Panc1 (cell line): Measurements from ENCODE around the gene NFKB2. TPM values are rescaled to one million over a fixed set of nuclear protein-coding genes. Genes with fewer than 3 reads are reported as not detected.

Source experiments
- ATAC-seq: fragments of 200-7000 bp; cut with Tn5 transposase; 2 replicates; pipeline ENCODE4 v1.9.1; 2020; ENCODE audit warnings: mild to moderate bottlenecking, moderate library complexity
- BruUV-seq: library from RNA; stranded (reverse); fragments of 400-500 nt; replicated peaks from 2 replicates; lab custom pipeline; 2021; lab: Mats Ljungman, UMichigan
- CTCF ChIA-PET: fragments of 300-600 bp; sonication (Branson Sonifier 250); formaldehyde crosslinking; loops from one replicate; lab custom pipeline; 2022; ENCODE audit warnings: antibody characterized with exemption; lab: Charles Lee
- POLR2A ChIA-PET: fragments of 300-600 bp; sonication (Branson Sonifier 250); formaldehyde crosslinking; loops from one replicate; lab custom pipeline; 2022; ENCODE audit warnings: antibody characterized with exemption; lab: Charles Lee
- DNase-seq: peaks from one replicate; pipeline ENCODE4 v3.0.0-alpha.2; 2010; ENCODE audit warnings: low read depth, low spot score
- H3K27ac ChIP-seq: 2 replicates; pipeline ENCODE4 v1.5.1; 2011; ENCODE audit warnings: mild to moderate bottlenecking, low read length, inconsistent platforms
- H3K27me3 ChIP-seq: fragments of 200-500 bp; sonication (Bioruptor generic); 2 replicates; pipeline ENCODE4 v1.6.0; 2014; ENCODE audit warnings: low read length, inconsistent platforms; ENCODE audit not compliant: control insufficient read depth, insufficient read depth
- H3K36me3 ChIP-seq: fragments of 200-500 bp; sonication (Bioruptor generic); 2 replicates; pipeline ENCODE4 v1.5.1; 2014; ENCODE audit warnings: inconsistent platforms, mild to moderate bottlenecking, low read length, moderate library complexity; ENCODE audit not compliant: control insufficient read depth, insufficient read depth
- H3K4me1 ChIP-seq: 2 replicates; pipeline ENCODE4 v1.5.1; 2011; ENCODE audit warnings: inconsistent platforms, mild to moderate bottlenecking, low read length, moderate library complexity; ENCODE audit not compliant: control insufficient read depth, insufficient read depth
- H3K4me3 ChIP-seq, 2 experiments: 2 replicates each; pipeline ENCODE4 v1.5.1; 2011 to 2012; ENCODE audit warnings: low read depth in 2 of 2, low read length in 2 of 2, mild to moderate bottlenecking in 2 of 2, inconsistent platforms in 1 of 2, moderate library complexity in 1 of 2
- H3K9me3 ChIP-seq: fragments of 200-500 bp; sonication (Bioruptor generic); 2 replicates; pipeline ENCODE4 v1.5.1; 2014; ENCODE audit warnings: low read depth, mild to moderate bottlenecking, inconsistent platforms, low read length, moderate library complexity; ENCODE audit not compliant: control insufficient read depth, insufficient read depth
- POLR2AphosphoS5 ChIP-seq: IDR thresholded peaks from 2 replicates; pipeline ENCODE4 v1.6.1; 2012; ENCODE audit warnings: mild to moderate bottlenecking, low read depth, low read length, moderate library complexity
- SIN3A ChIP-seq: IDR thresholded peaks from 2 replicates; pipeline ENCODE4 v1.6.1; 2012; ENCODE audit warnings: low read depth, mild to moderate bottlenecking, low read length, moderate library complexity, borderline replicate concordance; ENCODE audit not compliant: insufficient read depth
- TCF7L2 ChIP-seq: IDR thresholded peaks from 2 replicates; pipeline ENCODE4 v1.6.1; 2011; ENCODE audit warnings: mild to moderate bottlenecking, low read depth, low read length, inconsistent platforms
- in situ Hi-C: cut with HindIII; loops from 2 replicates; pipeline ENCODE4 v1.10.0; 2016; ENCODE audit warnings: low sequenced_read_pairs, low pct_unique_long_range_greater_than_20kb
- intact Hi-C: fragments of 100-400 bp; cut with micrococcal nuclease; formaldehyde crosslinking; loops from one replicate; pipeline ENCODE4 v1.10.0; 2022; ENCODE audit not compliant: unreplicated experiment
- total RNA-seq: library from RNA; stranded (reverse); gene quantifications from one replicate; pipeline ENCODE4 v1.2.1, GENCODE V29; 2021; ENCODE audit not compliant: unreplicated experiment
- TF ChIP-seq, protein P1 (sequence below): fragments of 450-650 bp; IDR thresholded peaks from 2 replicates; pipeline ENCODE4 v1.5.1; 2017; ENCODE audit warnings: mild to moderate bottlenecking
- TF ChIP-seq, protein P2 (sequence below), 2 experiments: IDR thresholded peaks; 2 replicates each; pipeline ENCODE4 v1.6.1; 2011 to 2012; ENCODE audit warnings: low read depth in 2 of 2, control low read depth in 1 of 2, low read length in 1 of 2, mild to moderate bottlenecking in 1 of 2, moderate library complexity in 1 of 2; ENCODE audit not compliant: insufficient read depth in 1 of 2

The NFKB2 gene
- total RNA-seq, 1 experiment from 2014 or later = 105 TPM

DNA sequence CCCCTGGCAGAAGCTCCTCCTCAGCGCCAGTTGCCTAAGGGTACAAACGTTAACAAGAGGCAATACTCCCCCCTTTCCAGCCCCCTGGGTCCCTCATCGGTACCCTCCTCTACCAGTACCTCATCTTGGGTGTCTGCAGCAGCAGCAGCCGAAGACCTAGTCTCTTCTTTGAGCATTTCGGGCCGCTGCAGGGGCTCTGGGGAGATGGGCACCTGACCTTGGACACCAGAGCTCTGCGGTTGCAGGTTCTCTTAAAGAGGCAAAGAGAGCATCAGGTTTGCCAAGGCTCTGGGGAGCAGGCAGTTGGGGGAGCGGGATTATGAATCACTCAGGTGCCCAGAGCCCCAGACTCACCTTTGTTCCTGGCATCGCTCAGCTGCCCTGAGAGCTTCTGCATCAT is 28.6 kb downstream of the NFKB2 start:
- Histone ChIP-seq H3K9me3 (no peaks in the 10 kb centered on the region), H3K27me3 (no peaks in the 10 kb centered on the region), H3K36me3 (peaks cover 9% of the 10 kb centered on the region; the same call in 1 of the 2 replicates), H3K4me1 (peaks cover 11% of the 10 kb centered on the region), H3K4me3 (no peak overlapping the region), H3K27ac (no peak overlapping the region)
- in situ Hi-C loops = no loop called here
- ATAC-seq (no peak), DNase-seq (no peak)
- ChIA-PET POLR2A (no interaction called here), CTCF (no interaction called here)
- TF ChIP-seq POLR2AphosphoS5 (no peak), SIN3A (no peak), TCF7L2 (no peak)
- TF ChIP-seq, protein P1, sequence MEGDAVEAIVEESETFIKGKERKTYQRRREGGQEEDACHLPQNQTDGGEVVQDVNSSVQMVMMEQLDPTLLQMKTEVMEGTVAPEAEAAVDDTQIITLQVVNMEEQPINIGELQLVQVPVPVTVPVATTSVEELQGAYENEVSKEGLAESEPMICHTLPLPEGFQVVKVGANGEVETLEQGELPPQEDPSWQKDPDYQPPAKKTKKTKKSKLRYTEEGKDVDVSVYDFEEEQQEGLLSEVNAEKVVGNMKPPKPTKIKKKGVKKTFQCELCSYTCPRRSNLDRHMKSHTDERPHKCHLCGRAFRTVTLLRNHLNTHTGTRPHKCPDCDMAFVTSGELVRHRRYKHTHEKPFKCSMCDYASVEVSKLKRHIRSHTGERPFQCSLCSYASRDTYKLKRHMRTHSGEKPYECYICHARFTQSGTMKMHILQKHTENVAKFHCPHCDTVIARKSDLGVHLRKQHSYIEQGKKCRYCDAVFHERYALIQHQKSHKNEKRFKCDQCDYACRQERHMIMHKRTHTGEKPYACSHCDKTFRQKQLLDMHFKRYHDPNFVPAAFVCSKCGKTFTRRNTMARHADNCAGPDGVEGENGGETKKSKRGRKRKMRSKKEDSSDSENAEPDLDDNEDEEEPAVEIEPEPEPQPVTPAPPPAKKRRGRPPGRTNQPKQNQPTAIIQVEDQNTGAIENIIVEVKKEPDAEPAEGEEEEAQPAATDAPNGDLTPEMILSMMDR = no peak
- TF ChIP-seq, protein P2, sequence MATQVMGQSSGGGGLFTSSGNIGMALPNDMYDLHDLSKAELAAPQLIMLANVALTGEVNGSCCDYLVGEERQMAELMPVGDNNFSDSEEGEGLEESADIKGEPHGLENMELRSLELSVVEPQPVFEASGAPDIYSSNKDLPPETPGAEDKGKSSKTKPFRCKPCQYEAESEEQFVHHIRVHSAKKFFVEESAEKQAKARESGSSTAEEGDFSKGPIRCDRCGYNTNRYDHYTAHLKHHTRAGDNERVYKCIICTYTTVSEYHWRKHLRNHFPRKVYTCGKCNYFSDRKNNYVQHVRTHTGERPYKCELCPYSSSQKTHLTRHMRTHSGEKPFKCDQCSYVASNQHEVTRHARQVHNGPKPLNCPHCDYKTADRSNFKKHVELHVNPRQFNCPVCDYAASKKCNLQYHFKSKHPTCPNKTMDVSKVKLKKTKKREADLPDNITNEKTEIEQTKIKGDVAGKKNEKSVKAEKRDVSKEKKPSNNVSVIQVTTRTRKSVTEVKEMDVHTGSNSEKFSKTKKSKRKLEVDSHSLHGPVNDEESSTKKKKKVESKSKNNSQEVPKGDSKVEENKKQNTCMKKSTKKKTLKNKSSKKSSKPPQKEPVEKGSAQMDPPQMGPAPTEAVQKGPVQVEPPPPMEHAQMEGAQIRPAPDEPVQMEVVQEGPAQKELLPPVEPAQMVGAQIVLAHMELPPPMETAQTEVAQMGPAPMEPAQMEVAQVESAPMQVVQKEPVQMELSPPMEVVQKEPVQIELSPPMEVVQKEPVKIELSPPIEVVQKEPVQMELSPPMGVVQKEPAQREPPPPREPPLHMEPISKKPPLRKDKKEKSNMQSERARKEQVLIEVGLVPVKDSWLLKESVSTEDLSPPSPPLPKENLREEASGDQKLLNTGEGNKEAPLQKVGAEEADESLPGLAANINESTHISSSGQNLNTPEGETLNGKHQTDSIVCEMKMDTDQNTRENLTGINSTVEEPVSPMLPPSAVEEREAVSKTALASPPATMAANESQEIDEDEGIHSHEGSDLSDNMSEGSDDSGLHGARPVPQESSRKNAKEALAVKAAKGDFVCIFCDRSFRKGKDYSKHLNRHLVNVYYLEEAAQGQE (IDR thresholded peaks at IDR 0.05; ENCODE audit: insufficient read depth in 1 of 2, low read depth in 2 of 2, low read length in 1 of 2) = no peak
- intact Hi-C loops = no loop called here
- BruUV-seq = no TSS peak

DNA sequence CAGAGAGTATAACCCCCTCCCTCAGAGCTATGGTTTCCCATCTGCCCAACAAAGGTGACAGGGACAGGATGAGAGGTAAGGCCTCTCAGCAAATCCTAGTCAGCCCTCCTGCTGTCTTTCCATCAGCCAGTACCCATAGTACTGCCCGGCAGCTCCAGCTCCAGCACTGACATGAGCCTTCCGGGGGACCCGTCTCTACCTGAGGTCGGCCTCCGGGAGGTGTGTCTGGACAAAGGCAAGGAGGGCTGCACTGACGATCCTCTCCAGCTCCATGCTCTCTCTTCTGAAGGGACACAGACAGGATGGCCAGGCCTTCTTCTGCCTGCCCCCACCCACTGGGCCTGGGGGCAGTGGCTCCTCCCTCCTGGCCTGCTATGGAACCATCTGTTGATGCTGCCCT is 29.4 kb downstream of the NFKB2 start:
- intact Hi-C loops (no loop called here), in situ Hi-C loops (no loop called here)
- ATAC-seq (no peak), DNase-seq (no peak)
- Histone ChIP-seq H3K36me3 (peaks cover 8% of the 10 kb centered on the region; the same call in 1 of the 2 replicates), H3K27ac (no peak overlapping the region), H3K27me3 (no peaks in the 10 kb centered on the region), H3K9me3 (no peaks in the 10 kb centered on the region), H3K4me3 (no peak overlapping the region), H3K4me1 (peaks cover 11% of the 10 kb centered on the region)
- TF ChIP-seq SIN3A (no peak), POLR2AphosphoS5 (no peak), TCF7L2 (no peak)
- TF ChIP-seq, protein P2 (IDR thresholded peaks at IDR 0.05; ENCODE audit: insufficient read depth in 1 of 2, low read depth in 2 of 2, low read length in 1 of 2) = no peak
- TF ChIP-seq, protein P1 = no peak
- ChIA-PET CTCF (no interaction called here), POLR2A (no interaction called here)
- no TSS peak for BruUV-seq
